ENCODE measurements around the gene LINC01488.

DNA sequence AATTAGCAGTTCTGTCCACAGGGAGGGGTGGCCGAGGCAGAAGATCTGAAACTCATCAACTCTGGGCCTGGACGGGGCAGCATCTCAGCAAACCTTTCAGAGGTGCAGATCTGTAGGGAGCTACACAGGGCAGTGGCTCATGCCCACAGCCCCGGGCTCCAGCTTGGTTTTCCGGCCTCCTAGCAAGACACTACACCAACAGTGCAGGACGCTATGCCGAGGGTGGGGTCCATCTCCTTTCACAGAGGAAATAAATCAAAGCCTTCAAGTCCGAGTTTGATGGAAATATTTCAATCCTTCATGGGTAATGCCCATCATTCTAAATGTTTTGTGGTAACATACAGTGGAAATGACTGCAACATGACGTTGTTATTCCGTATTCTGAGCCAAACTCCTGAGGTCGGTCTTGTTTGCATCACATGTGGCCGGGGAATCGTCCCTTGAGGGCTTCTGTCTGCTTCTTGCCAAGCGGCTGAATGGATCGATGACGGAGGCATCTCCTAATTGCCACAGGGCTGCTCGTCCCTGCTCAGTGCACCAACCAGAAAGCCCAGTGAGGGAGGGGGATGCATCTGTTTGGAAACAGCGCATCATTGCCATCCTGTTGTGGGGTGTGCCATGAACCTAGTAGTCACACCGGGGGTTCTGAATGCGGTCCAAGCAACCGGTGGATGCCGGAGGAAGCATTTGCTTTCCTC, 30.0 kb downstream of the LINC01488 start:
- TF ChIP-seq, protein P1, sequence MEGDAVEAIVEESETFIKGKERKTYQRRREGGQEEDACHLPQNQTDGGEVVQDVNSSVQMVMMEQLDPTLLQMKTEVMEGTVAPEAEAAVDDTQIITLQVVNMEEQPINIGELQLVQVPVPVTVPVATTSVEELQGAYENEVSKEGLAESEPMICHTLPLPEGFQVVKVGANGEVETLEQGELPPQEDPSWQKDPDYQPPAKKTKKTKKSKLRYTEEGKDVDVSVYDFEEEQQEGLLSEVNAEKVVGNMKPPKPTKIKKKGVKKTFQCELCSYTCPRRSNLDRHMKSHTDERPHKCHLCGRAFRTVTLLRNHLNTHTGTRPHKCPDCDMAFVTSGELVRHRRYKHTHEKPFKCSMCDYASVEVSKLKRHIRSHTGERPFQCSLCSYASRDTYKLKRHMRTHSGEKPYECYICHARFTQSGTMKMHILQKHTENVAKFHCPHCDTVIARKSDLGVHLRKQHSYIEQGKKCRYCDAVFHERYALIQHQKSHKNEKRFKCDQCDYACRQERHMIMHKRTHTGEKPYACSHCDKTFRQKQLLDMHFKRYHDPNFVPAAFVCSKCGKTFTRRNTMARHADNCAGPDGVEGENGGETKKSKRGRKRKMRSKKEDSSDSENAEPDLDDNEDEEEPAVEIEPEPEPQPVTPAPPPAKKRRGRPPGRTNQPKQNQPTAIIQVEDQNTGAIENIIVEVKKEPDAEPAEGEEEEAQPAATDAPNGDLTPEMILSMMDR (IDR thresholded peaks at IDR 0.05) = no peak
- no peak for TF ChIP-seq EP300 (IDR thresholded peaks at IDR 0.05)
- no peak for TF ChIP-seq POLR2A (IDR thresholded peaks at IDR 0.05)

Data from ovary (tissue), 3 donors.